Stimulated activated memory B cell treated with anti-CD40 and anti-IgM and Interleukin-4, amounts not matched to agents 10 μg/mL and 1 μg/mL and 100 μg/mL, for 72 hours (primary cell): ENCODE results near the gene WDR43.

Source experiments
- ATAC-seq: fragments of 150-1000 bp; cut with Tn5 transposase; 2 replicates; pipeline ENCODE4 v1.10.0; 2021
- H3K27ac Mint-ChIP-seq: one replicate; pipeline ENCODE4 v1.8.0; 2022; ENCODE audit warnings: mild to moderate bottlenecking, mixed read lengths
- H3K27me3 Mint-ChIP-seq: one replicate; pipeline ENCODE4 v1.8.0; 2022; ENCODE audit warnings: mixed read lengths
- H3K36me3 Mint-ChIP-seq: one replicate; pipeline ENCODE4 v1.8.0; 2022; ENCODE audit warnings: mixed read lengths
- H3K4me1 Mint-ChIP-seq: one replicate; pipeline ENCODE4 v1.8.0; 2022; ENCODE audit warnings: mixed read lengths
- H3K4me3 Mint-ChIP-seq: one replicate; pipeline ENCODE4 v1.8.0; 2022; ENCODE audit warnings: mild to moderate bottlenecking, moderate library complexity, mixed read lengths
- H3K9me3 Mint-ChIP-seq: one replicate; pipeline ENCODE4 v1.8.0; 2022; ENCODE audit warnings: mixed read lengths

WDR43 gene

DNA sequence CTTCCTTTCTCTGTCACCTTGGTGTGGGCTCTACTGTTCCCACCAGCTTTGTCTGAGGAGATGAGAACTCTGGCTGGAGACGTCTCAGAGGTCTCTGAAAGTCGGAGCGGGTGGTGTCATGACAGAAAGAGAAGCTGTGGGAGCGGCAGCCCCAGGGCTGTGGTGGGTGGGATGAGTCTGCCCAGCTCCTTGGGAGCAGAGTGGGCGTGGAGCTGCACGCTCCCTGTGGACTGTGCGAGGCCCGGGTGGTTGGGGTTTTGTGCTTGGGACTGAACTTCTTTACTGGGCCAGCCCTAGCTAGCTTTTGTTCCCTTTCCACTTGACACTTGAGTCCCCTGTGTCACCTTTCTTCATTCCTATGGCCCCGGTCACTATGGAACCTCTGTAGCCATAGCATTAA lies 97.0 kb downstream of the WDR43 start:
- H3K27me3 Mint-ChIP-seq: peaks cover 8% of the 10 kb centered on the region
- no peak overlapping the region for H3K27ac Mint-ChIP-seq
- no peaks in the 10 kb centered on the region for H3K36me3 Mint-ChIP-seq
- H3K4me3 Mint-ChIP-seq: no peak overlapping the region
- no peaks in the 10 kb centered on the region for H3K4me1 Mint-ChIP-seq
- no peak for ATAC-seq
- no peaks in the 10 kb centered on the region for H3K9me3 Mint-ChIP-seq

DNA sequence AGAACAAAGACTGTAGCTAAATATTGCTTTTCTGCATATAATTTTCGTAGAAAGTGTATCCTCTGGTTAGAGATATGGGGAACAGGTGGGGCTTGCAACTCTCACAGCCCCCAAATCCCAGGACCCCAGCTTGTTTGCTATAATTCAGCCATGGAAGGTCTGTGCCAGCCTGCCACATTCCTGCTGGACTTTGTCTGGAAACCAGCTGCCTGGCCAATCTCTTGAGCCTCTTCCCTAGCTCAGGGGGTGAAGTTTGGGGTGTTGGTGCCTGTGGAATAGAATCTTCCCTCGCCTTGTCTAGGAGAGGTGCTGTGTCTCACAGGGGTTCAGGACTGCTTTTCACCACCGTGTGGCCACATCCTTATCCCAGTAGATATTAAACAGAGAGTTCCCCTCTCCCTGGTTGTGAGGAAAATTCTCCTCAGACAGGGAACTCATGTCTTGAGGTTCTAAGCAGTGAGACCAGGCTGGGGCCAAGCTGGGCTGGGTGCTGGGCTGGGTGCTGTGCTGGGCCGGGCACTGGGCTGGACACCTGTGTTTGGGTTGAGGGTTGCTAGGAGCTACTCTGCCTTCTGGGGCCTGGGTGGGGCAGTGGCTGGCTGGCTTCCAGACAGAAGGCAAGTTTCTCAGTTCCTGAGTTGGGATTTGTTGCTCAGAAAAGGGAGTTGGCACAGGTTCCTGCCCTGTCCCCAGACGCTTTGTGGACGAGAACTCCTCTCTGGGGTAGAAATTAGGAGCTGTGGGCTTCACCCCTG lies 98.9 kb downstream of the WDR43 start:
- Mint-ChIP-seq H3K27me3 (peaks cover 18% of the 10 kb centered on the region), H3K27ac (no peak overlapping the region), H3K36me3 (no peaks in the 10 kb centered on the region), H3K9me3 (no peaks in the 10 kb centered on the region), H3K4me3 (no peak overlapping the region), H3K4me1 (peaks cover under 1% of the 10 kb centered on the region)
- ATAC-seq: no peak

DNA sequence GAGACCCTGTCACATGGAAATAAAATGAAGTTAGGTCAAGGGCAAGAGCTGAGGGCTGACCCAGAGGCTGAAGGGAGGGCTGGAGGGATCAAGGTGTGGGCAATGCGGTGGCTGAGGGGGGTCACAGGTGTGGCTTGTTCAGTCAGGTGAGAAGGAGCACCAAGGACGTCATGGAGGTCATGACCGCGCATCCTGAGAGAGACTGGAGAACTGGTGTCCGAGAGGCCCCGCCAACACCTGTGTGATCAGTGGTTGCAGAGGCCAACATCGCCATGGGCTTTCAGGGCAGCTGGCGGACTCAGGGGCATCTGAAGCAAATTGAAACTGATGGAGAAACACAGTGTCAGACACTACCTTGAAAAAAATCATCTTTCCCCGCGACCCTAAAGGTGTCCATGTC lies 99.6 kb downstream of the WDR43 start:
- no peak overlapping the region for H3K27ac Mint-ChIP-seq
- H3K4me3 Mint-ChIP-seq: no peak overlapping the region
- ATAC-seq: no peak

DNA sequence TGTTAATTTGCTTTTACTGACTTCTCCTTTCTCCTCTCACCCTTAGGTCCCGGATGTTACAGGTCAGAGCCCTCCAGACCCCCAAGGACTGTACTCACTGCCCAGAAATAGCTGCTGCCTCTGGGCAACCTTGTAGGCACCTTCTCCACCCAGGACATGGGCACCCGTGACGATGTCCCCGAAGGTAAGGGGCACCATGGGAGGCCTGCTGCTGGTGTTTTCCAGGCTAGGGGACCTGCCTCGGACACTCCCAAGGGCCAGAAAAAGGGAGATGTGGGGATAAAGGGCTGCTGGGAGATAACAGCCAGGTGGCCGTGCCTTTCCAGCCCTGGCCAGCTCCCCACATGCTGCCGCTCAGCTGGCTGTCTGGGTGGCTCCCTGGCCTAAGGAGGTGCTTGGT lies 100.2 kb downstream of the WDR43 start:
- H3K9me3 Mint-ChIP-seq: no peaks in the 10 kb centered on the region
- H3K36me3 Mint-ChIP-seq: no peaks in the 10 kb centered on the region
- H3K4me3 Mint-ChIP-seq: no peak overlapping the region
- peaks cover 10% of the 10 kb centered on the region for H3K27me3 Mint-ChIP-seq
- peaks cover 9% of the 10 kb centered on the region for H3K4me1 Mint-ChIP-seq
- ATAC-seq: no peak
- H3K27ac Mint-ChIP-seq: no peak overlapping the region

More for the DNA sequence above, 99.6 kb downstream of the WDR43 start:
- Mint-ChIP-seq H3K9me3 (no peaks in the 10 kb centered on the region), H3K36me3 (no peaks in the 10 kb centered on the region), H3K4me1 (peaks cover 6% of the 10 kb centered on the region), H3K27me3 (peaks cover 11% of the 10 kb centered on the region)

DNA sequence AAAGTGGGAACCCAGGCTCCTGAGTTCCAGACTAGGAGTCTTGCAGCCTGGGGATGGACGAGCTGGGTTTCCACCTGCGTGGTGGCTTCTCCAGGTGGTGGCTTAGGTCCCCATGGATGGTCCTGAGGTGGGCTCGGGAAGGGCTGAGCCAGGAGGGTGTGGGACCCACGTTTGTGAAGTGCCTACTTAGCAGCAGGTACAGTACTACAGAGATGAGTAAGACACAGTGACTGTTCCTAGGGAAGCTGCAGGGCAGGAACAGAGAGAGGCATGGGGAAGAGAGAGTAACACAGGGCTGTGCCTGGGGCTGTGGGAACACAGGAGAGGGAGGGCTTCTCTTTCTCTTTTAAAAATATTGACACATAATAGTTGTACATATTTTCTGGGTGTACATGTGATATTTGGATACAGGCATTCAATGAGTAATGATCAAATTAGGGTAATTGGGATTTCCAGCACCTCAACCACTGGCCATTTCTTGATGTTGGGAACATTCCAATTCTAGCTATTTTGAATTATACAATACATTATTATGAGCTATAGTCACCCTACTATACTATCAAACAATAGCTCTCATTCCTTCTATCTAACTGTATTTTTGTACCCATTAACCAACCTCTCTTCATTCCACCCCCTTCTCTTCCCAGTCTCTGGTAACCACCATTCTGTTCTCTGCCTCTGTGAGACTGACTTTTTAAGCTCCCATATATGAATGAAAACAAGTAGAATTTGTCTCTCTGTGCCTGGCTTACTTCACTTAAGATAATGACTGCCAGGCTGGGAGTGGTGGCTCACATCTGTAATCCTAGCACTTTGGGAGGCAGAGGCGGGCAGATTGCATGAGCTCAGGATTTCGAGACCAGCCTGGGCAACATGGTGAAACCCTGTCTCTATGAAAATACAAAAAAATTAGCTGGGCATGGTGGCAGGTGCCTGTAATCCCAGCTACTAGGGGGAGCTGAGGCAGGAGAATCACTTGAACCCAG lies 101.6 kb downstream of the WDR43 start:
- Mint-ChIP-seq H3K27ac (no peak overlapping the region), H3K27me3 (peaks cover 10% of the 10 kb centered on the region), H3K9me3 (no peaks in the 10 kb centered on the region), H3K36me3 (no peaks in the 10 kb centered on the region), H3K4me1 (peaks cover 18% of the 10 kb centered on the region), H3K4me3 (no peak overlapping the region)
- no peak for ATAC-seq

DNA sequence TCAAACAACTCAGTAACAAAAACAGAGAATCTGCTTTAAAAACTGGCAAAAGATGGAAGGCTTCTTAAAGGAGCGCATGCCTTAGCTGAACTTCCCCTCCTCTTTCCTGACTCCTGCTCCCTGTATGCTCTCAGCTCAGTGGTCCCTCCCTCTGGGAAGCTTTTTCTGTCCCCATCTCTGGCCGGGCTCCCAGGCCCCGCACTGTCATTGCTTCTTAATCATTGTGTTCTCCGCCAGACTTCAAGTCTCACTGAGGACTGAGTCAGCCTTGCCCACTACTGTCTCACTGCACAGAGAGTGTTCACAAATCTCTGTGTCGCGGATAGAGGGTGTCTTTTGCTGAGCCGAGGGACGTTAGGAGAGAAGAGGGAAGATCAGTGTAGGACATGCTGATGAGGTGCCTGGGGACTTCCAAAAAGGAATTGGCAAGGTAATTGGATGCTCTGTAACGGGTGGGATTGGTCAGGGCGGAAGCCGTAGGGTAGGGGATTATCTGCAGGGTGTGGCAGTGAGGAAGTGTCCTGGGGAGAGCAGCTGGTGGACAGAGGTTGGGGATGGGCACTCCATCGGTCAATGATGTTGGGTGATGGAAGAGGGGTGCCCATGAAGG lies 102.9 kb downstream of the WDR43 start:
- peaks cover 18% of the 10 kb centered on the region for H3K4me1 Mint-ChIP-seq
- H3K27me3 Mint-ChIP-seq: peaks cover 10% of the 10 kb centered on the region
- H3K36me3 Mint-ChIP-seq: no peaks in the 10 kb centered on the region
- H3K4me3 Mint-ChIP-seq: no peak overlapping the region
- ATAC-seq: no peak
- peak overlapping the region; percentile 4 for H3K27ac Mint-ChIP-seq
- H3K9me3 Mint-ChIP-seq: no peaks in the 10 kb centered on the region
